CD4-positive, alpha-beta T cell (primary cell): Measurements from ENCODE around the gene DCBLD2. TPM values are rescaled to one million over a fixed set of nuclear protein-coding genes. Genes with fewer than 3 reads are reported as not detected.

ENCODE experiments used
- ATAC-seq: fragments of 200-7000 bp; cut with Tn5 transposase; one replicate; pipeline ENCODE4 v1.10.0; 2022; ENCODE audit warnings: mild to moderate bottlenecking; ENCODE audit not compliant: poor library complexity
- CTCF ChIA-PET: fragments of 350-600 bp; sonication (Branson Sonifier 250); formaldehyde crosslinking; loops from one replicate; lab custom pipeline; 2021; ENCODE audit warnings: antibody characterized with exemption, inconsistent platforms; lab: Charles Lee
- POLR2A ChIA-PET: fragments of 350-600 bp; sonication (Branson Sonifier 250); formaldehyde crosslinking; loops from one replicate; lab custom pipeline; 2021; ENCODE audit warnings: antibody characterized with exemption, inconsistent platforms; lab: Charles Lee
- DNase-seq, 14 experiments: peaks; one replicate each; pipeline ENCODE4 v3.0.0-alpha.2; 2013 to 2020; ENCODE audit warnings: mixed read lengths in 2 of 14
- H3K27ac ChIP-seq, 2 donors: one replicate each; pipeline versions ENCODE4 v1.5.1 to v1.7.0; 2013; ENCODE audit warnings: low read length in 2 of 2, low read depth in 1 of 2, mild to moderate bottlenecking in 1 of 2
- H3K27me3 ChIP-seq, 2 experiments: 1 replicate in 1 of 2; 2 replicates in 1 of 2; pipeline versions ENCODE4 v1.6.1 to v1.7.0; 2013; ENCODE audit warnings: low read length in 2 of 2, control low read depth in 1 of 2, mild to moderate bottlenecking in 1 of 2, moderate library complexity in 1 of 2; ENCODE audit not compliant: insufficient read depth in 2 of 2, control insufficient read depth in 1 of 2
- H3K36me3 ChIP-seq: one replicate; pipeline ENCODE4 v1.6.1; 2013; ENCODE audit warnings: low read length, control low read depth; ENCODE audit not compliant: insufficient read depth
- H3K4me1 ChIP-seq: one replicate; pipeline ENCODE4 v1.6.1; 2013; ENCODE audit warnings: low read length, control low read depth; ENCODE audit not compliant: insufficient read depth
- H3K4me3 ChIP-seq: one replicate; pipeline ENCODE4 v1.5.1; 2013; ENCODE audit warnings: mild to moderate bottlenecking, low read length, moderate library complexity
- H3K9me3 ChIP-seq, 2 experiments: 1 replicate in 1 of 2; 2 replicates in 1 of 2; pipeline versions ENCODE4 v1.6.1 to v1.7.0; 2013; ENCODE audit warnings: low read length in 2 of 2, mild to moderate bottlenecking in 2 of 2, control low read depth in 1 of 2, moderate library complexity in 1 of 2; ENCODE audit not compliant: control insufficient read depth in 1 of 2, insufficient read depth in 1 of 2
- H3K27ac Mint-ChIP-seq: one replicate; pipeline ENCODE4 v1.8.0; 2020; ENCODE audit warnings: mixed read lengths
- H3K27me3 Mint-ChIP-seq: one replicate; pipeline ENCODE4 v1.8.0; 2021; ENCODE audit warnings: mixed read lengths
- H3K36me3 Mint-ChIP-seq: one replicate; pipeline ENCODE4 v1.8.0; 2021; ENCODE audit warnings: low read depth, mixed read lengths
- H3K4me1 Mint-ChIP-seq: one replicate; pipeline ENCODE4 v1.8.0; 2021; ENCODE audit warnings: low read depth, mixed read lengths
- H3K4me3 Mint-ChIP-seq: one replicate; pipeline ENCODE4 v1.8.0; 2020; ENCODE audit warnings: mild to moderate bottlenecking, mixed read lengths
- H3K9me3 Mint-ChIP-seq: one replicate; pipeline ENCODE4 v1.8.0; 2020; ENCODE audit warnings: mixed read lengths
- intact Hi-C, 2 experiments: fragments of 100-400 bp; cut with DNase I in 1 of 2; cut with micrococcal nuclease in 1 of 2; formaldehyde crosslinking; loops; one replicate each; pipeline versions ENCODE4 v1.15.1 to v1.9.0; 2023 to 2025; cut with DNase I, micrococcal nuclease
- total RNA-seq, 174 experiments: library from RNA in 2 of 174; stranded (reverse) in 2 of 174; gene quantifications; one replicate each; pipeline ENCODE4 v1.2.3 and lab custom pipeline; 2021 to 2026
- TF ChIP-seq, protein P1 (sequence below): fragments of 200-600 bp; IDR thresholded peaks from one replicate; pipeline ENCODE4 v1.8.0; 2022; ENCODE audit warnings: antibody characterized with exemption, mild to moderate bottlenecking

Gene DCBLD2
- total RNA-seq, 2 experiments from 2014 or later, result 2.2 to 2.5 TPM

- intact Hi-C loops, result loop anchor here (5.0 to 10.0 kb wide), 2 partner anchors 214 to 974 kb away; no protein-coding TSS in a partner anchor
- POLR2A ChIA-PET, result no interaction called here
- no peak overlapping the region for H3K27ac Mint-ChIP-seq
- H3K9me3 ChIP-seq, result no peaks in the 10 kb centered on the region
- no peak overlapping the region for H3K27ac ChIP-seq
- no peak overlapping the region for H3K4me3 ChIP-seq
- TF ChIP-seq, protein P1, sequence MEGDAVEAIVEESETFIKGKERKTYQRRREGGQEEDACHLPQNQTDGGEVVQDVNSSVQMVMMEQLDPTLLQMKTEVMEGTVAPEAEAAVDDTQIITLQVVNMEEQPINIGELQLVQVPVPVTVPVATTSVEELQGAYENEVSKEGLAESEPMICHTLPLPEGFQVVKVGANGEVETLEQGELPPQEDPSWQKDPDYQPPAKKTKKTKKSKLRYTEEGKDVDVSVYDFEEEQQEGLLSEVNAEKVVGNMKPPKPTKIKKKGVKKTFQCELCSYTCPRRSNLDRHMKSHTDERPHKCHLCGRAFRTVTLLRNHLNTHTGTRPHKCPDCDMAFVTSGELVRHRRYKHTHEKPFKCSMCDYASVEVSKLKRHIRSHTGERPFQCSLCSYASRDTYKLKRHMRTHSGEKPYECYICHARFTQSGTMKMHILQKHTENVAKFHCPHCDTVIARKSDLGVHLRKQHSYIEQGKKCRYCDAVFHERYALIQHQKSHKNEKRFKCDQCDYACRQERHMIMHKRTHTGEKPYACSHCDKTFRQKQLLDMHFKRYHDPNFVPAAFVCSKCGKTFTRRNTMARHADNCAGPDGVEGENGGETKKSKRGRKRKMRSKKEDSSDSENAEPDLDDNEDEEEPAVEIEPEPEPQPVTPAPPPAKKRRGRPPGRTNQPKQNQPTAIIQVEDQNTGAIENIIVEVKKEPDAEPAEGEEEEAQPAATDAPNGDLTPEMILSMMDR, result no peak
- DNase-seq (no peak), ATAC-seq (no peak)
- no peak overlapping the region for H3K4me3 Mint-ChIP-seq
- H3K9me3 Mint-ChIP-seq, result no peaks in the 10 kb centered on the region
- no peaks in the 10 kb centered on the region for H3K36me3 ChIP-seq
- CTCF ChIA-PET, result no interaction called here
- H3K4me1 Mint-ChIP-seq, result no peaks in the 10 kb centered on the region
- no peaks in the 10 kb centered on the region for H3K4me1 ChIP-seq
- no peaks in the 10 kb centered on the region for H3K27me3 Mint-ChIP-seq
- H3K36me3 Mint-ChIP-seq, result peaks cover 24% of the 10 kb centered on the region
- H3K27me3 ChIP-seq, result no peaks in the 10 kb centered on the region
Observed at GRCh38 chr3:98811048-98811447, 90.4 kb downstream of the DCBLD2 start.

DNA sequence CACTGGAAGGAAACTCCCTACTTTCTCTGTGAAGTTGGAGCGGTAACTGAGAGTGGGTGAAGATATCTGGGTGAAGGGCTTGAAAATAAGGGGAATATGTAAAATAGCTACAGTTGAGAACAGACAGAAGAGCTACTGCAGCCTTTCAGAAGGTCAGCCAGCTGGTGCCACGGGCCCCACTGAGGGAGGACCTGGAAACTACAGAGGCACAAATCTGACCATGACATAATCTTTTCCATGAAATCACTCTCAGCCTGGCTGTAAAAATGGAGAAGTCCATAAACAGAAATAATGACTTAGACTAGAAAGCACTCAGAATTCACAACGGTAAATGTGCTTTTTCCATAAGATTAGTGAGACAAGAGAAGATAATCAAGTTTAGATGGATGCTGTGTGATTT is 91.9 kb downstream of the DCBLD2 start:
- no peaks in the 10 kb centered on the region for H3K9me3 Mint-ChIP-seq
- no peak for ATAC-seq

DNA sequence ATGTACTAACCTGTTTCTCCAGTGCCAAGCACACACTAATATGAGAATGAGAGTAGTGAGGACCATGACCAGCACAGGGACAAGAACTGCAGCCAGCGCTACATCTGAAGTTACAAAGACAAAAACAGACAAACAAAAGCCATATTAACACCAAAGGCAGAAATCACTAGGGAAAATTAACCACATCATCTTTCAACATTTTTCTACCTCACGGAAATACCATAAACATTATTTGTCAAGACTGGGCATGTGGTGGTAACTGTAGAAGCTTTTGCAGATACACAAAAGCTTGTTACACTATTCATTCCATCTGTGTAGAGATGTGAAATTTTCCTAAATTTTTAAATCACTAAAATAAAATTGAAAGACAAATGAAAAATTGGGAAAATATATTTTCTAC is 93.4 kb downstream of the DCBLD2 start:
- no peak overlapping the region for H3K4me3 ChIP-seq
- POLR2A ChIA-PET, result no interaction called here
- H3K4me1 ChIP-seq, result no peaks in the 10 kb centered on the region
- peaks cover 36% of the 10 kb centered on the region for H3K36me3 Mint-ChIP-seq
- H3K9me3 Mint-ChIP-seq, result no peaks in the 10 kb centered on the region
- intact Hi-C loops, result no loop called here
- CTCF ChIA-PET, result no interaction called here
- H3K27me3 ChIP-seq, result no peaks in the 10 kb centered on the region
- H3K27me3 Mint-ChIP-seq, result no peaks in the 10 kb centered on the region
- no peak overlapping the region for H3K27ac Mint-ChIP-seq
- no peaks in the 10 kb centered on the region for H3K36me3 ChIP-seq
- no peaks in the 10 kb centered on the region for H3K9me3 ChIP-seq
- H3K4me3 Mint-ChIP-seq, result no peak overlapping the region
- ATAC-seq, result no peak
- no peak for DNase-seq
- no peaks in the 10 kb centered on the region for H3K4me1 Mint-ChIP-seq
- TF ChIP-seq, protein P1, result no peak
- H3K27ac ChIP-seq, result no peak overlapping the region

More for the DNA sequence above, 91.9 kb downstream of the DCBLD2 start:
- ChIA-PET POLR2A (no interaction called here), CTCF (no interaction called here)
- H3K27me3 Mint-ChIP-seq, result no peaks in the 10 kb centered on the region
- Histone ChIP-seq H3K27ac (no peak overlapping the region), H3K4me1 (no peaks in the 10 kb centered on the region), H3K36me3 (no peaks in the 10 kb centered on the region), H3K4me3 (no peak overlapping the region), H3K9me3 (no peaks in the 10 kb centered on the region), H3K27me3 (no peaks in the 10 kb centered on the region)
- TF ChIP-seq, protein P1, result no peak
- H3K27ac Mint-ChIP-seq, result no peak overlapping the region
- intact Hi-C loops, result no loop called here
- DNase-seq, result peak in 2 of 14 experiments; percentile 10 to 15
- H3K4me3 Mint-ChIP-seq, result no peak overlapping the region
- H3K4me1 Mint-ChIP-seq, result no peaks in the 10 kb centered on the region
- H3K36me3 Mint-ChIP-seq, result peaks cover 34% of the 10 kb centered on the region
